KBM-7 (cell line): ENCODE data around the gene SPATA13.
"Not testable (repeated sequence)": the region's sequence is repeated elsewhere in the genome, so short reads cannot be mapped to it uniquely, and the experiment has no call there.

Experiments used
- DNase-seq: peaks from one replicate; pipeline ENCODE4 v3.0.0-alpha.2; 2015
- in situ Hi-C: fragments of 300-500 bp; cut with MboI; formaldehyde crosslinking; loops from 2 replicates; pipeline ENCODE4 v1.14.3; 2020; ENCODE audit warnings: low sequenced_read_pairs, low pct_unique_long_range_greater_than_20kb, mixed read lengths

The SPATA13 gene

GRCh38 chr13:24282256-24282655 is 121.7 kb downstream of the SPATA13 start:
- in situ Hi-C loops = no loop called here
- no peak for DNase-seq

- in situ Hi-C loops = no loop called here
- DNase-seq = no peak
These were observed 124.5 kb downstream of the SPATA13 start for GRCh38 chr13:24284889-24285565.

GRCh38 chr13:24286624-24287023 is 126.1 kb downstream of the SPATA13 start:
- in situ Hi-C loops = no loop called here

GRCh38 chr13:24287748-24288287 is 127.3 kb downstream of the SPATA13 start:
- no peak for DNase-seq
- in situ Hi-C loops = no loop called here

More at GRCh38 chr13:24286624-24287023, 126.1 kb downstream of the SPATA13 start:
- DNase-seq = no peak

GRCh38 chr13:24288870-24289269 is 128.3 kb downstream of the SPATA13 start:
- DNase-seq = no peak
- in situ Hi-C loops = no loop called here

- in situ Hi-C loops = no loop called here
- no peak for DNase-seq
These were observed 129.9 kb downstream of the SPATA13 start for GRCh38 chr13:24290280-24290932.

- in situ Hi-C loops = no loop called here
- no peak for DNase-seq
These were observed 132.0 kb downstream of the SPATA13 start for GRCh38 chr13:24292481-24292880.

- in situ Hi-C loops = no loop called here
- DNase-seq = no peak
These were observed 133.2 kb downstream of the SPATA13 start for GRCh38 chr13:24293746-24294145.

GRCh38 chr13:24299488-24300114 is 139.1 kb downstream of the SPATA13 start:
- in situ Hi-C loops = no loop called here
- no peak for DNase-seq

- in situ Hi-C loops = no loop called here
These were observed 140.9 kb downstream of the SPATA13 start for GRCh38 chr13:24301434-24301833.

GRCh38 chr13:24301911-24302310 is 141.4 kb downstream of the SPATA13 start:
- in situ Hi-C loops = no loop called here
- no peak for DNase-seq

More at GRCh38 chr13:24301434-24301833, 140.9 kb downstream of the SPATA13 start:
- no peak for DNase-seq

GRCh38 chr13:24304620-24305019 is 144.1 kb downstream of the SPATA13 start:
- in situ Hi-C loops = no loop called here
- no peak for DNase-seq

- DNase-seq = no peak
- in situ Hi-C loops = no loop called here
These were observed 146.1 kb downstream of the SPATA13 start for GRCh38 chr13:24306632-24307031.

- DNase-seq = no peak
- in situ Hi-C loops = no loop called here
These were observed 146.9 kb downstream of the SPATA13 start for GRCh38 chr13:24307211-24308067.

GRCh38 chr13:24308068-24308445 is 147.5 kb downstream of the SPATA13 start:
- in situ Hi-C loops = no loop called here
- DNase-seq = no peak

GRCh38 chr13:24308488-24309020 is 148.0 kb downstream of the SPATA13 start:
- DNase-seq = no peak
- in situ Hi-C loops = no loop called here

- DNase-seq, in situ Hi-C loops: not testable (repeated sequence)
These were observed 148.8 kb downstream of the SPATA13 start, which contains the start of gene C1QTNF9 for GRCh38 chr13:24309300-24309699. Gene C1QTNF9, plus strand, starts transcription at chr13:24309580. Its CDS starts 6,424 bp downstream, at chr13:24316004.

GRCh38 chr13:24313439-24313838 is 152.9 kb downstream of the SPATA13 start:
- DNase-seq = no peak
- in situ Hi-C loops = no loop called here

GRCh38 chr13:24317835-24318234 is 157.3 kb downstream of the SPATA13 start:
- in situ Hi-C loops, DNase-seq: not testable (repeated sequence)
